GM21515 (cell line): ENCODE measurements around the gene AMN.
A peak's percentile ranks its signal among the peaks of the same experiment; 100 is the strongest.

ENCODE experiments used
- ATAC-seq: cut with Tn5 transposase; IDR thresholded peaks from one replicate; pipeline ENCODE4 v1.9.1; 2021; ENCODE audit not compliant: unreplicated experiment

The AMN gene

DNA sequence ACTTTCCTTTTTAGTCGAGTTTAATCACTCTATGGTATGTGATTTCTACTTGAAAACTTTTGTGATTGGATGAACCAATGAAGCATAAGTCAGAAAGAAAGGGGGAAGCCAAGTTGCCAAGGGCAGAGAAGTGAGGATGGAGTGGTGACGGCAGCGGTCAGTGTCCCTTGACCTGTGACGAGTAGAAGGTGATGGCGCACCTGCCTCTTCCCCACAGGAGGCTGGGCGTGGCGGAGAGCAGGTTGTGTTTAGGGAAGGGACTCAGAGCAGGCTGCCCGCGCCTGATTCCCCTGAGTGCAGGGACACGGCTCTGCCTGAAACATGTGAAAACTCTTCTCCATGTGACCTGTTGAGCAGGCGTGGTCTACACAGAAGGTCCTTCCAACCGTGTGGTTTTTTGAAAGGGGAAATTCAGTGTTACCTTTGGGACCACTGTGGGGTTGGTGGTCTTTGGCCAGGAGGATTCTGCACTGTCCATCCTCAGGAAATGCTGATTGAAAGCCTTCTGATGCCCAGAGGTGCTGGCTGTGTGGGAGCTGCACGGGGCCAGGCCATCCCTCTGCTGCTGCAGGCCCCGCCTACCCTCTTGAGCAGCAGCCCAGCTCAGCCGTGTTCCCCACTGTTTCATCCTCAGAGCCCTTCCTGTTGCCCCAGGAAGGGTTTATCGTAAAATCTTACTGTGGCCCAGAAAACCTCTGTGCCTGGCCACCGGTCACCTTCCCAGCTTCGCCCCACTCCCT, 23.5 kb upstream of the AMN start:
- ATAC-seq, result no peak

GRCh38 chr14:102899516-102899900, 23.0 kb upstream of the AMN start:
- no peak for ATAC-seq

- peak; percentile 47 for ATAC-seq
Measured at GRCh38 chr14:102900631-102901571, 21.6 kb upstream of the AMN start.

- peak; percentile 67 for ATAC-seq
Measured at GRCh38 chr14:102901633-102902032, 20.8 kb upstream of the AMN start.

- ATAC-seq, result no peak
Measured at GRCh38 chr14:102902086-102902485, 20.4 kb upstream of the AMN start.

- ATAC-seq, result no peak
Measured at GRCh38 chr14:102902523-102903247, 19.8 kb upstream of the AMN start.

GRCh38 chr14:102903248-102903888, 19.1 kb upstream of the AMN start:
- ATAC-seq, result no peak

DNA sequence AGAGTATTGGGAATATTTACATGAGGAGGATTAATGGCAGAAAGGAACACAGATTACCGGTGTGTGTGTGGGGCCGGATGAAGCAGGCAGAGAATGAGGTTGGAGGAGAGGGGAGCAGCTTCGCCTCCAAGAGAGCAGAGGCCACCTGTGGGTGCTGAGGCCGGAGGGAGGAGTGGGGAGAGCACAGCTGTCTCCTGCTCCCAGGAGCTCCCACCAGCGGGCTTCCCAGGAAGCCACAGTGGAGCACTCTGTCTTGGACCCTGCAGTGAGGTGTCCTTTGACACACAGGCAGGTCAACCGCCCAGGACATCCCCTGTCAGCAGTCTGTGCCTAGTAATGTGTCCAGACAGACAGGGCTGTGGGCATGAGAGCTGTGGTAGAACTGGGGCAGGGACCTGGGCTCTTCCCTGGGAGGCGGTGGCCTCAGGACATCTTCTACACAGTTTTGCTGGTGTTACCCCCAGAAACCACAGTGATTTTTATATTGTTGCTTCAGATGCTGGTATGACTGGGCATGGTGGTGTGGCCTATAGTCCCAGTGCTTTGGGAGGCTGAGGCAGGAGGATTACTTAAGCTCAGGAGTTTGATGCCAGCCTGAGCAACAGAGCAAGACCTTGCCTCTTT, 18.5 kb upstream of the AMN start:
- ATAC-seq, result no peak

- ATAC-seq, result no peak
Measured at GRCh38 chr14:102905116-102906108, 17.1 kb upstream of the AMN start.

- no peak for ATAC-seq
Measured at GRCh38 chr14:102906616-102907302, 15.7 kb upstream of the AMN start.

DNA sequence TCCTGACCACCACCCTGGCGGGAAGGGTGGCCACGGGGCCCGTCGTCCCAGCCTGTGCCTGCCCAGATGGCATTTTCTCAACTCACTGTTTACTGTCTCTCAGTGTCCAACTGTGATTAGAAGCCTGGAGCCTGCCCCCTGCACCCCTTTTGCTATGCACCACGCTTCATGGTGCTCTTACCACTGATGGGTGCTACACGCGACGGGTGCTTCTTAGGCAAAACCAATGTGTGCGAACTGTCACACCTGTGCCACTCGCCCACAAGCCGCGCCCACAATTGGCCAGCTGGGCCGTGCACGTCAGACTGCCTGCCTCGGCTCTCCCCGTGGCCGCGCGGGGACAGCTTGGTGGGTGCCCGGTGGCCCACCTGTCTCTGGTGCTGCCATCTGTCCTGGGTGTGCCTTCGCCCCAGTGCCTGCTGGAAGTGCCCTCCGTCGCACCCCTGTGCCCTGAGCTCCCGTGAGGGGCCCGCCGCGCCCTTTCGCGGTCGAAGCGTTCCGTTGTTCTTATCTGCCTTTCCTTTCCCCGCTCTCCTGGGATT, 15.1 kb upstream of the AMN start:
- no peak for ATAC-seq

DNA sequence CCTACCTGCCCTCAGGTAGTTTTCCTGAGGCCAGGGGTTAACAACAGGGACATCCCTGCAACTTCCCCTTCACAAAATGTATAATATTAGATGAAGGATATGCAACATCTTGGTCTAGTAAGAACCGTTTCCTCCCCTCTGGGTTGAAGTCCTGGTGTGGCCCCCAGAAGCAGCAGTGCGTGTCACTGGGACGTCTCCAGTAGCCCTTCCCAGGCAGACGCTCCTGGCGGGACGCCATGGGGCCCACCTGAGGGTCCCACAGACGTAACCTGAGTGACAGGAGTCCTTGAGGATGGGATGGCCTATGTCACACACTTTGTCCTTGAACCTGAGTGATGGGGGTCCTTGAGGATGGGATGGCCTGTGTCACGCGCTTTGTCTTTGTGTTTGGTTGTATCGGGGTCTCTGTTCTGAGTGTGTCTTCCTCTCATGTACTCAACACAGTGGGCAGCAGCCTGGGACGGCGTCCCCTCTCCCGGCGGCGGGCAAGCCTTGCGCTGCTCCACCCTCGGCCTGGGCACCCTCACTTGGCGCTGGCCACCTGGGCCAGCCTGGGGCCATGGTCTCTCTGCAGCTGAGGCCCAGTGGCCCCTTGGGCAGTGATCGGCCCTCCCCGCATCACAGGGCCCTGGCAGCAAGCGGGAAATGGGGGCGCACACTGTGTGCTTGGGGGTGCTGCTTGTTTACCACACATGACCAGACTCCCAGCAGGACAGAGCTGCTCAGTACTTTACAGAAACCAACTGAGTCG, 14.3 kb upstream of the AMN start:
- ATAC-seq, result no peak

DNA sequence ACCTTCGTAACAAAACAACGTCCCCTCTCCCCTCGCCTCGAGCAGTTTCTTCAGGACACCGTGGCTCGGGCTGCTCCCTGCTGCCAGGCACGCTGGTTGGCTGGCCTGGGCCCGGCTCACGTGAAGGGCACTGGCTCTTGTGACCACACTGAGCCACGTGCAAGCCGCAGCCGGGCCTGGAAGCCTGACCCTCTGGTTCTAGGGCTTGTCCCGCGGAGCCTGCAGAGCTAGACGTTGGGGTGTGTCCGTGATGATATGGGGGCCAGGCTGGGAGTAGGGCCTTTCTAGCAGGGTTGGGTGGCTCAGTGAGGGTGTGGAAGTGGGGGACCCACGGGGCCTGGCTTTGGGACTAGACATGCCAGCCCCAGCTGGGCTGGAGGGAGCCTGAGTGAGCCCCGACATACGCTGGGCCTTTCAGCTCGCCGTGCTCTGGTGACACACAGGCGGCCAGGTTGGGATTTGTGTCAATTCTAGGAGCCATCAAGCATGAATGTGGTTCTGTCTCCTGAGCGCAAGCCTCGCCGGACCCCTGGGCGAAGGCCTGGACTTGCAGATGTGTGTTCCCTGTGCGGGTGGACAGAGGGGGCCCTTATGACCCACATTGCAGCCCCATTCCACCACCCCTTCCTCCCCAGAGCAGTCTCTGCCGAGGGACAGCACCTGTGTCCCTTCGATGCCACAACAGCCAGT, 13.6 kb upstream of the AMN start:
- no peak for ATAC-seq

GRCh38 chr14:102909462-102909861, 13.0 kb upstream of the AMN start:
- ATAC-seq, result no peak

DNA sequence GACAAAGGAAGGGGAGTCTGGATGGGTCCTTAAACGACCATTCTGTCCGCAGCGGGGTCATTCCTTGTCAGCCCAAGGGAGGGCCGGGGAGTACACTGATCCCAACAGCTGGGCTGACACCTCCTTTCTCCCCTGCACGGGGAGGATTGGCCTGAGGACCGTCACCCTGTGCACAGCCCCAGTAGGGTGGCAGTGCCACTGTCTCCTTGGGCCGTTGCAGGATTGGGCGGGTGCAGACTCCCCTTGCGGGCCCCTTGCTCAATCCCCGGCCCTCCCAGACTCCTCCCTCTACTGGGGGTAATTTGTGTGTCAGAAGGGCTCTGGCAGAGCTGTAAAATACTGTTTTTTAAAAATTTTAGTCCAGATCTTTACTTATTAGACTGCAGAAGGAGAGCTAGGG, 12.6 kb upstream of the AMN start:
- ATAC-seq, result no peak

- no peak for ATAC-seq
Measured at GRCh38 chr14:102910442-102910841, 12.0 kb upstream of the AMN start.

GRCh38 chr14:102911541-102911951, 10.9 kb upstream of the AMN start:
- no peak for ATAC-seq
